KBM-7 (cell line): Measurements from ENCODE around the gene CDK2AP2.
"Not testable (repeated sequence)": the region's sequence is repeated elsewhere in the genome, so short reads cannot be mapped to it uniquely, and the experiment has no call there.

Experiments used
- DNase-seq: peaks from one replicate; pipeline ENCODE4 v3.0.0-alpha.2; 2015
- in situ Hi-C: fragments of 300-500 bp; cut with MboI; formaldehyde crosslinking; loops from 2 replicates; pipeline ENCODE4 v1.14.3; 2020; ENCODE audit warnings: low sequenced_read_pairs, low pct_unique_long_range_greater_than_20kb, mixed read lengths

CDK2AP2 gene

DNA sequence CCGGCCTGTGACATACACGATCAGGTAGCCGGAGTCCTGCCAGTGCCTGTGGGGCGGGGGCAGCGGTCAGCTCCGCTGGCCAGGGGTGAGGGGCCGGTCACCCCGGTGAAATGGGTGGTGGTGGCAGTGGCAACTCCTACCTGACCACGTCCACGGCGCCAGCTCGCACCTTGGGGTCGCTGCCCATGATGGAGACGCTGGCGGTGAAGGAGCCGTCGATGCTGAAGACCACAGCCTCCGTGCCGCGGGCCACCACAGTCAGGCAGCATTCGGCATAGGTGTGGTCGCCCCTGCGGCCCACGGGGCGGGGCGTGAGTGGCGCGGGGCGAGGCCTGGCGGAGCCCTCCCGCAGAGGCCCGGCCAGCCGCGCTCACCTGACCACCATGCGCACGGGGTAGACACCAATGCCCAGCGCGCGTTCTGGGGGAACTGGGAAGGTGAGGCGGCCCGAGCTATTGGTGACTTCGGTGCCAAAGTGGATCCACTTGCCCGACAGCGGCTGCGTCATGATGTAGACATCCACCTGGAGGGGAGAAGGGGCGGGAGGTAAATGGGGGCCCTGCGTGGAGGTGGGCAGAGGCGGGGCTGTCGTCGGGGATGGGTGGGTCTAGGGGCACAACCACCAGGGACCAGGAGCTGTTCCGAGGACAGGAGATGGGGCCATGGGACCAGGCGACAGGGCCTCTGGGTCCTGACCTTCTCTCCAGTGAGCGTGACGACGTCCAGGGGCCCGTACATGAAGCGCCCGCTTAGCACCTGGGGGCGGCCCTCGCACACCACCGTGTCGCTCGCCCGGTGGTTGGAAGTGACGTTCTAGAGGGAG, 14.2 kb downstream of the CDK2AP2 start:
- in situ Hi-C loops = no loop called here
- DNase-seq = no peak

GRCh38 chr11:67492801-67493547, 15.0 kb downstream of the CDK2AP2 start:
- in situ Hi-C loops = no loop called here

DNA sequence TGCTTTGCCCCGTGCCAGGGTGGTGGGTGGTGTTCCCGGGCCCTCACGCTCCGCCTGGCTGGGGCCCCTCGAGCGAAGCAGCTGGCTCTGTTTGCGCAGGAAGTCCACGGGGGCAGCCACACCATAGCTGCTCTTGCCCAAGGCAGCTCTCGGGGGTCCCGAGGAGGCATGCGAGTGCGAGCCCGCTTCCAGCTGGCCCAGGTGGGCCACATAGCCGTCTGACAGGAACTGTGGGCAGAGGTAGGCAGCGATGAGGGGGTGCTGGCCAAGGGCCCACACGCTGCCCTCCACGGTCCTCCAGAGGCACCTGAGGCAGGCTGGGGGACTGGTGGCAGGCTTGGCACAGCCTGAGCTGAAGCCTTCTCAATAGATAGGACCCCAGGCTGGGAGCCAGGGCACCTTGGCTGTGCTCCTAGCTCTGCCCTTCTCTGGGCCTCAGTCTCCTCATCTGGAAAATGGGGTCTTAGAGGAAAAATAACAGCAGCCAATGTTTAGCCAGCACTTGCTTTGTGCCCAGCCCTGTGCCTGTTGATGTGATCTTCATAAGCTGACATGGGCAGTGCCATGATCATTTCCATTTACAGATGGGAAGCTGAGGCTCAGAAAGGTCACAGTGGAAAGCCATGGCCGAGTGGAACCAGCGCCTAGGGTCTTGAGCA, 15.8 kb downstream of the CDK2AP2 start:
- in situ Hi-C loops = no loop called here
- DNase-seq = no peak

More at GRCh38 chr11:67492801-67493547, 15.0 kb downstream of the CDK2AP2 start:
- no peak for DNase-seq

GRCh38 chr11:67491276-67492068, 16.5 kb downstream of the CDK2AP2 start:
- in situ Hi-C loops = no loop called here
- DNase-seq = no peak

DNA sequence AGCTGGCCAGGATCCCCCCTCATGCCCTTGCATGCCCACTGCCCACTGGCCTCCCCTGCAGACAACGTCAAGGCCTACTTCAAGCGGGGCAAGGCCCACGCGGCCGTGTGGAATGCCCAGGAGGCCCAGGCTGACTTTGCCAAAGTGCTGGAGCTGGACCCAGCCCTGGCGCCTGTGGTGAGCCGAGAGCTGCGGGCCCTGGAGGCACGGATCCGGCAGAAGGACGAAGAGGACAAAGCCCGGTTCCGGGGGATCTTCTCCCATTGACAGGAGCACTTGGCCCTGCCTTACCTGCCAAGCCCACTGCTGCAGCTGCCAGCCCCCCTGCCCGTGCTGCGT, 17.3 kb downstream of the CDK2AP2 start:
- no peak for DNase-seq
- in situ Hi-C loops = no loop called here

GRCh38 chr11:67489885-67490726, 17.9 kb downstream of the CDK2AP2 start:
- no peak for DNase-seq
- in situ Hi-C loops = no loop called here

DNA sequence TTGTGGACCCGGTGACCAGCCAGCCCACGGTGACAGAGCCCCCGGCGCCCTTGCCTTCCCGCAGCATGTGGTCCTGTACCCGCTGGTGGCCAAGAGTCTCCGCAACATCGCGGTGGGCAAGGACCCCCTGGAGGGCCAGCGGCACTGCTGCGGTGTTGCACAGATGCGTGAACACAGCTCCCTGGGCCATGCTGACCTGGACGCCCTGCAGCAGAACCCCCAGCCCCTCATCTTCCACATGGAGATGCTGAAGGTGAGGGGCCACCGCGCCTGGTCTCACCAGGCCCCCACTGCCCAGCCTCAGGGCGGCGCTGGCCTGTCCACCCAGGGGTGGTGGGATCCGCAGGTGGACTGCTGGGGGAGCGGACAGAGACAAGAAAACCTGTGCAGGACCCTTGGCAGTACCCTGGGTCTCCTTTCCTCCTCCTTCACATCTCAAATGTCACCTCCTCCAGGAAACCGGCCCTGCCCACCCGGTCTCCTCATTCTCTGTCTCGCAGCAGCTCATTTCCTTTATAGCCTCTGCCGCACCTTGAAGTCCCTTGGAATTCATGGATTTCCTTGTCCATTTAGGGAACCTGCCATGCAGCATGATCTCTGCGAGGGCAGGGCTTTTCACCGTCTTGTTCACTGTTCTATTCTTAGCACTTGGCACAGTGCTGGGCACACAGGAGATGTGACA, 18.6 kb downstream of the CDK2AP2 start:
- in situ Hi-C loops = no loop called here
- no peak for DNase-seq

DNA sequence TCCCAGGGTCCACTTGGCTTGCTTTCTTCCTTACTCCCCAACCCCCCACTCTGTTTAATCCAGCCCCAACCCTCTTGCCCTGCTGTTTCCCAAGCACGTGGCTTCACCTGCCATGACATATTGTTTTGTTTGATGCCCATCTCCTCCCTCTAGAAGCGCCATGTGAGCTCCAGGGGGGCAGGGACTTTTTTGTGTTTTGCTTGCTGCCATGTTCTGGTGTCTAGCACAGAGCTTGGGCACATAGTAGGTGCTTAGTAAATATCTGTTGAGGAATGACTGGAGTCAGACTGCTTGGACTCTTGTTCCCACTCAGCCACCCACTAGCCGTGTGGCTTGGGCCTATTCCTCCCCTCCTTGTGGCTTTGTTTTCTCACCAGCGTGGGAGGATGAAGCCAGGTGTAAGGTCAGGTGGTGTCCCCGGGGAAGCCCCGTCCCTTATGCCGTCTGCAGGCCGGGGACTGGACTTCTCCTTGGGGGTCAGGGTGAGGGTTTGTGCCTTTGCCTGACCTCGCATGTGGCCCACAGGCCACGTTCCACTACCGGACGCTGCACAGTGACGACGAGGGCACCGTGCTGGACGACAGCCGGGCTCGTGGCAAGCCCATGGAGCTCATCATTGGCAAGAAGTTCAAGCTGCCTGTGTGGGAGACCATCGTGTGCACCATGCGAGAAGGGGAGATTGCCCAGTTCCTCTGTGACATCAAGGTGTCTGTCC, 21.3 kb downstream of the CDK2AP2 start:
- no peak for DNase-seq

DNA sequence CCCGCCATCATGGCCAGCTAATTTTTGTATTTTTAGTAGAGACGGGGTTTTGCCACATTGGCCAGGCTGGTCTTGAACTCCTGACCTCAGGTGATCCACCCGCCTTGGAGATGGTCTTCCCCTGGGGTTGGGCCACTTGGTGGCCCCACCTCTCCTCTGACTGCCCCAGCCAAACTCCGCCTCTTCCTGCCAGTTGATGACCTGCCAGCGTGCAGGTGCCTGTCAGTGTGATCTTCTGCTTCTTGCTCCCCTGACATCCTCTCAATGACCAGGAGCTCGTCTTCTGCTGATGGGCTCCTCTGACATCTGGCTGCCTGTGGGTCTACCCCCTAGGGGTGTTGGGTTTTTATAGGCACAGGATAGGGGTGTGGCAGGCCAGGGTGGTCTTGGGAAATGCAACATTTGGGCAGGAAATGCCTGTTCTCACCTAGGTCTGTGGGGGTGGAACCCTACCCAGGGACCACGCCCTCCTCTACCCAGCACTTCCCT, 22.0 kb downstream of the CDK2AP2 start:
- in situ Hi-C loops, DNase-seq: not testable (repeated sequence)

More for the DNA sequence above, 21.3 kb downstream of the CDK2AP2 start:
- in situ Hi-C loops = no loop called here

DNA sequence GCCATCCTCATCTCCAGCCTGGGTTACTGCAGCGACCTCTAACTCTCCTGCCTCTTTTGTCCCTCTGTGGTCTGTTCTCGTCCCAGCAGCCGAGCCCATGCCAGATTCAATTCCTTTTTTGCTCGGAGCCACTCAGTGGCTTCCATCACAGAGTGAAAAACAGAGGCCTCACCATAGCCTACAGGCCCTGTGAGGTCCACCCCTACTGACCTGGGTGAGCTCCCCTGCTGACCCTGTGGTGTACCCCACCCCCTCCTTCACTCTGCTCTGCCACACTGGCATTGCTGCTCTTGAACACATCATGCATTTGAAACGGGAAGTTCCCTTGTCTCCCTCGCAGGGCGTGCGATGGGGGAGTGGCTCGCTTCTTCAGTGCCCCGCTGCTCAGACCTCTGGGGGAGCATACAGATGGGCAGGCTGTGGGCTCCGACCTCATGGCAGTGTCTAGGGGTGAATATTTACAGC, 23.1 kb downstream of the CDK2AP2 start:
- DNase-seq = peak; percentile 83
- in situ Hi-C loops = no loop called here

GRCh38 chr11:67483831-67484665, 23.9 kb downstream of the CDK2AP2 start:
- in situ Hi-C loops = no loop called here
- no peak for DNase-seq

DNA sequence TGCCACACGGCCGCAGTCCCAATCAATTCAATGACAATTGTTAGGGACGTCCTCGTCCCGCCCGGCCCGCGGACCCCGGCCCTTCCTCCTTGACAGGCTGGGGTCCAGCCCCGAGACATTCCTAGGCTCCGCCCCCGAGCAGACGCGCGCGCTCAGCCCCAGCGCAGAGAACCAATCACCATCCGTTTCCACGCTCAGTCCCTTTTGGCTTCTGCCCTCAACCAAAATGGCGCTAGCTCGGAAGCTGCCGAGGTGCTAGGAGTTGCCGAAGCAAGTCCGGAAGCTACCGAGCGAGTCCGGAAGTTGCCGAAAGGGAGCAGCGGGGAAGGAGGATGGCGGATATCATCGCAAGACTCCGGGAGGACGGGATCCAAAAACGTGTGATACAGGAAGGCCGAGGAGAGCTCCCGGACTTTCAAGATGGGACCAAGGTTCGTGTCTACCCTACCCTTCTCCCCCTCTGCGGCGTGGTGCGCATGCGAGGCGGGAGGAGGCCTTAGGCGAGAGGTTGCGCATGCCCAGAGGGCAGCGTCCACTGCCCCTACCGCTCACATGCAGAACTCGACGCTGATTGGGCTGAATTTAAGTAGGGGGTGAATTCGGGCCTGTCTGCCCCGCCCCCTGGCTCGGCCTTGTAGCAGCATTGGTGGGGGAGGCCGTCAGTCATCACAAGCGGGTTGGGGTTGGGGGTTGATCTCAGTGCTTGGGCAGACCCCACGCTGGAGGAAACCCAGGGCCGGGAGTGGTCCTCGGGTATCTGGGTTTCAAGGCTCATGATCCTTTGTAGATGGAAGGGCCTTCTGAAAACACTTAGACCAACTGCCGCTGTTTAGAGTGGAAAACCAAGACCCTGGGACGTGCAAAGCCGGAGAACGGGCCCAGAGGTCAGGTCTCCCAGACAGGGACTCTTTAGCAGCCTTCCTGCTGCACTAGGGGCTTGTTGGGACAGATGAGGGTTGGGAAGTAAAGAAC, 24.8 kb downstream of the CDK2AP2 start, which contains the start of gene AIP:
Gene AIP (plus strand): TSS at position 200 of the 972 bp plus-strand sequence. CDS start 133 bp downstream, at position 333.
- in situ Hi-C loops = no loop called here
- peak; percentile 98 for DNase-seq

DNA sequence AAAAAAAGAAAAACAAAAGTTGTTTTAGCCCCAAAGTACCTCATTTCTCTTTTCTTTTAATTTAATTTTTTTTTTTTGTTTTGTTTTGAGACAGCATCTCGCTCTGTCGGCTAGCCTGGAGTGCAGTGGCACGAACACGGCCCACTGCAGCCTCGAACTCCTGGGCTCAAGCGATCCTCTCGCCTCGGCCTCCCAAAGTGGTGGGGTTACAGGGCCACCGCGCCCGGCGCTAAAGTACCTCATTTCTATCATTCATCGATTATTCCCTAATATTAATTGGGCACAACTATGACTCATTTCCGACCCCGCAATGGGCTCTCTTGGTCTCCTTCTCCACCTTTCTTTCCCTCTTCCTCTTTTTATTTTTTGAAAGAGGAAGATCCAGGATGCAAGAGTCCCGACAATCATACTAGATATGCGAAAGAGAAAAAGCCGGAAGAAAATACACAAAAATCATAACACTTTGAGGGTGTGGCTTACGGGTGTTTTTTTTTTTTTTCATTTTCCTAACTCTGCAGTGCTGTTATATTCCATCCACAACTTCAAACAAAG, 25.6 kb downstream of the CDK2AP2 start:
- no peak for DNase-seq
- in situ Hi-C loops = no loop called here

DNA sequence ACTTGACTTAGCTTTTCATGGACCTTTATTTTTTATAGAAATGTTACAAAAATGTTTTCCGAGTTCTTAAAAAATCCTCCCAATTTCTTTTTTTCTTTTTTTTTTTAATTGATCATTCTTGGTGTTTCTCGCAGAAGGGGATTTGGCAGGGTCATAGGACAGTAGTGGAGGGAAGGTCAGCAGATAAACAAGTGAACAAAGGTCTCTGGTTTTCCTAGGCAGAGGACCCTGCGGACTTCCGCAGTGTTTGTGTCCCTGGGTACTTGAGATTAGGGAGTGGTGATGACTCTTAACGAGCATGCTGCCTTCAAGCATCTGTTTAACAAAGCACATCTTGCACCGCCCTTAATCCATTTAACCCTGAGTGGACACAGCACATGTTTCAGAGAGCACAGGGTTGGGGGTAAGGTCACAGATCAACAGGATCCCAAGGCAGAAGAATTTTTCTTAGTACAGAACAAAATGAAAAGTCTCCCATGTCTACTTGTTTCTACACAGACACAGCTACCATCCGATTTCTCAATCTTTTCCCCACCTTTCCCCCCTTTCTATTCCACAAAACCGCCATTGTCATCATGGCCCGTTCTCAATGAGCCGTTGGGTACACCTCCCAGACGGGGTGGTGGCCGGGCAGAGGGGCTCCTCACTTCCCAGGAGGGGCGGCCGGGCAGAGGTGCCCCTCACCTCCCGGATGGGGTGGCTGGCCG, 30.5 kb downstream of the CDK2AP2 start:
- DNase-seq, in situ Hi-C loops: not testable (repeated sequence)
